A549 (cell line): Measurements from ENCODE around the gene LCE1B. TPM values are rescaled to one million over a fixed set of nuclear protein-coding genes. Genes with fewer than 3 reads are reported as not detected.

Experiments
- ATAC-seq, 2 experiments: fragments of 200-7000 bp in 1 of 2; fragments of >200 bp in 1 of 2; cut with Nextera tagmentation in 1 of 2; cut with Tn5 transposase in 1 of 2; 3 replicates each; pipeline versions ENCODE4 v1.8.0 to v1.9.1; 2018 to 2020; ENCODE audit warnings: mild to moderate bottlenecking in 1 of 2, moderate library complexity in 1 of 2
- CTCF ChIA-PET: fragments of 300-600 bp; sonication (Branson Sonifier 250); formaldehyde crosslinking; extraction: SDS; loops from one replicate; lab custom pipeline; 2021; ENCODE audit warnings: antibody characterized with exemption, inconsistent platforms; lab: Yijun Ruan, JAX
- POLR2A ChIA-PET: fragments of 350-600 bp; formaldehyde crosslinking; extraction: SDS; loops from one replicate; lab custom pipeline; 2021; ENCODE audit warnings: antibody characterized with exemption, inconsistent platforms; lab: Yijun Ruan, JAX
- DNase-seq, 2 experiments: peaks; one replicate each; pipeline versions ENCODE4 v3.0.0 to v3.0.0-alpha.2; 2011 to 2016; ENCODE audit warnings: low read depth in 1 of 2, low spot score in 1 of 2
- FAIRE-seq: peaks from 2 replicates; lab custom pipeline; 2011; peaks lifted over from hg19 to GRCh38; lab: Jason Lieb, UNC
- H3K27ac ChIP-seq, 2 experiments: fragments of >200 bp; sonication (Bioruptor Twin); formaldehyde crosslinking; 3 replicates each; pipeline ENCODE4 v1.5.1; 2016 to 2017
- H3K4me1 ChIP-seq: fragments of >200 bp; sonication (Bioruptor Twin); formaldehyde crosslinking; 3 replicates; pipeline ENCODE4 v1.6.1; 2016
- H3K4me2 ChIP-seq: fragments of >200 bp; sonication (Bioruptor Twin); formaldehyde crosslinking; 3 replicates; pipeline ENCODE4 v1.6.1; 2016
- H3K4me3 ChIP-seq: fragments of >200 bp; sonication (Bioruptor Twin); formaldehyde crosslinking; 3 replicates; pipeline ENCODE4 v1.5.1; 2016
- H3K9me3 ChIP-seq: fragments of >200 bp; sonication (Bioruptor Twin); formaldehyde crosslinking; 3 replicates; pipeline ENCODE4 v1.6.1; 2016
- BCL3 ChIP-seq: fragments of >200 bp; sonication (Bioruptor Twin); formaldehyde crosslinking; IDR thresholded peaks from 3 replicates; pipeline ENCODE4 v1.6.1; 2016
- CTCF ChIP-seq: fragments of >200 bp; sonication (Bioruptor Twin); formaldehyde crosslinking; IDR thresholded peaks from 3 replicates; pipeline ENCODE4 v1.5.1; 2016
- ELK1 ChIP-seq: fragments of 150-350 bp; IDR thresholded peaks from 2 replicates; pipeline ENCODE4 v1.6.1; 2014; ENCODE audit warnings: low read depth, mild to moderate bottlenecking, low read length
- EP300 ChIP-seq, 2 experiments: fragments of >200 bp; sonication (Bioruptor Twin); formaldehyde crosslinking; IDR thresholded peaks; 2 replicates in 1 of 2; 3 replicates in 1 of 2; pipeline ENCODE4 v1.6.1; 2016 to 2017
- FOSB ChIP-seq: fragments of 250-450 bp; sonication (Bioruptor Pico); IDR thresholded peaks from 2 replicates; pipeline ENCODE4 v1.5.0; 2020; ENCODE audit warnings: mild to moderate bottlenecking, moderate library complexity
- FOXS1 ChIP-seq: fragments of 250-450 bp; sonication (Bioruptor Pico); IDR thresholded peaks from 2 replicates; pipeline ENCODE4 v1.5.0; 2020; ENCODE audit warnings: mild to moderate bottlenecking, moderate library complexity
- GATA3 ChIP-seq: IDR thresholded peaks from 2 replicates; pipeline ENCODE4 v1.6.1; 2012; ENCODE audit warnings: borderline replicate concordance
- HOXA7 ChIP-seq: fragments of 250-450 bp; sonication (Bioruptor Pico); IDR thresholded peaks from 2 replicates; pipeline ENCODE4 v1.5.0; 2020; ENCODE audit warnings: mild to moderate bottlenecking, moderate library complexity
- MAZ ChIP-seq: fragments of 150-350 bp; IDR thresholded peaks from 2 replicates; pipeline ENCODE4 v1.6.1; 2014; ENCODE audit warnings: antibody characterized with exemption, low read depth, low read length, borderline replicate concordance
- NFE2L2 ChIP-seq: fragments of 150-350 bp; conservative IDR thresholded peaks from 2 replicates; pipeline ENCODE4 v1.6.1; 2014; ENCODE audit warnings: low read length
- NR3C1 ChIP-seq: fragments of >200 bp; sonication (Bioruptor Twin); formaldehyde crosslinking; IDR thresholded peaks from 3 replicates; pipeline ENCODE4 v1.6.1; 2017
- PBX3 ChIP-seq: IDR thresholded peaks from 2 replicates; pipeline ENCODE4 v1.6.1; 2012
- PHF8 ChIP-seq: fragments of 200-600 bp; sonication (generic); IDR thresholded peaks from 2 replicates; pipeline ENCODE4 v1.6.1; 2016; ENCODE audit warnings: low read depth, mild to moderate bottlenecking, antibody characterized with exemption, moderate library complexity, borderline replicate concordance
- RAD21 ChIP-seq, 2 experiments: fragments of >200 bp in 1 of 2; sonication (Bioruptor Twin) in 1 of 2; formaldehyde crosslinking in 1 of 2; IDR thresholded peaks in 1 of 2; conservative IDR thresholded peaks in 1 of 2; 2 replicates in 1 of 2; 3 replicates in 1 of 2; pipeline ENCODE4 v1.6.1; 2012 to 2018; ENCODE audit warnings: inconsistent platforms in 1 of 2
- SMC3 ChIP-seq: fragments of >200 bp; sonication (Bioruptor Twin); formaldehyde crosslinking; IDR thresholded peaks from 3 replicates; pipeline ENCODE4 v1.6.1; 2018; ENCODE audit warnings: inconsistent platforms
- TFCP2L1 ChIP-seq: fragments of 250-450 bp; sonication (Bioruptor Pico); IDR thresholded peaks from 2 replicates; pipeline ENCODE4 v1.5.0; 2021; ENCODE audit warnings: mild to moderate bottlenecking
- USF2 ChIP-seq: fragments of 450-650 bp; IDR thresholded peaks from 2 replicates; pipeline ENCODE4 v1.6.1; 2014; ENCODE audit warnings: antibody characterized with exemption
- WGBS: methylation state at CpG from one replicate; pipeline ENCODE4 v1.1.6; 2017; ENCODE audit errors: missing lambda C conversion rate; 5-methylcytosine and 5-hydroxymethylcytosine counted together
- polyA plus RNA-seq, 4 experiments: library from polyadenylated mRNA; depleted of rRNA in 3 of 4; stranded (reverse); fragments of >200 nt; fragmentation: RNase III in 1 of 4; extraction: RNeasy Plus Mini Kit Qiagen cat#74134 plus additional on column Dnase treatment in 1 of 4; gene quantifications; 2 replicates in 3 of 4; 3 replicates in 1 of 4; pipeline ENCODE4 v1.2.3, GENCODE V29; 2011 to 2017

The LCE1B gene
- polyA plus RNA-seq, 2 of the 4 experiments (the other 2 are of a cell fraction): not detected

GRCh38 chr1:152824964-152825363, 13.2 kb downstream of the LCE1B start:
- Histone ChIP-seq H3K4me1 (no peaks in the 10 kb centered on the region), H3K4me2 (no peak overlapping the region), H3K9me3 (no peaks in the 10 kb centered on the region), H3K4me3 (no peak overlapping the region), H3K27ac (no peak overlapping the region)
- no peak for FAIRE-seq
- ChIA-PET POLR2A (no interaction called here), CTCF (no interaction called here)
- TF ChIP-seq SMC3: no peak
- TF ChIP-seq EP300 (IDR thresholded peaks at IDR 0.05): no peak
- no peak for TF ChIP-seq NR3C1
- no peak for TF ChIP-seq ELK1
- no peak for TF ChIP-seq FOXS1 (CRISPR knock-in tag)
- TF ChIP-seq CTCF: no peak
- no peak for TF ChIP-seq FOSB (CRISPR knock-in tag)
- no peak for TF ChIP-seq MAZ
- TF ChIP-seq, all 56 proteins: peak for 0
- DNase-seq (no peak), ATAC-seq (no peak)

GRCh38 chr1:152827173-152827572, 15.4 kb downstream of the LCE1B start, which contains the start of gene LCE1A:
Gene LCE1A, plus strand, starts transcription at chr1:152827473. Its CDS starts 0 bp downstream, at chr1:152827473.
- POLR2A ChIA-PET: no interaction called here

More at GRCh38 chr1:152827173-152827572, 15.4 kb downstream of the LCE1B start, which contains the start of gene LCE1A:
- Histone ChIP-seq H3K4me1 (no peaks in the 10 kb centered on the region), H3K27ac (no peak within 1 kb of the TSS), H3K9me3 (no peaks in the 10 kb centered on the region), H3K4me2 (no peak within 1 kb of the TSS), H3K4me3 (no peak within 1 kb of the TSS)
- 0% methylated on average over 2 of the region's 2 CpGs for WGBS
- CTCF ChIA-PET: interaction anchor here (0.7 kb wide), 1 partner anchor 16 kb away, joined by 3 read pairs; no protein-coding TSS in a partner anchor
- DNase-seq: no peak
- no peak for TF ChIP-seq GATA3
- TF ChIP-seq HOXA7 (CRISPR knock-in tag): no peak
- no peak for TF ChIP-seq RAD21 (conservative IDR thresholded peaks at IDR 0.05 in 1 of 2, IDR thresholded peaks at IDR 0.05 in 1 of 2)
- TF ChIP-seq TFCP2L1 (CRISPR knock-in tag): no peak
- TF ChIP-seq PHF8: no peak
- TF ChIP-seq BCL3: no peak
- no peak for TF ChIP-seq PBX3
- no peak for TF ChIP-seq NFE2L2
- no peak for TF ChIP-seq USF2
- ATAC-seq: no peak
- FAIRE-seq: no peak
